NCI-H345 (cell line): ENCODE results near the gene FURIN.
"Not testable (repeated sequence)": the region's sequence is repeated elsewhere in the genome, so short reads cannot be mapped to it uniquely, and the experiment has no call there.

Experiments used
- DNase-seq: peaks from one replicate; lab custom pipeline; 2025; lab: John Stamatoyannopoulos, UW

The FURIN gene

DNA sequence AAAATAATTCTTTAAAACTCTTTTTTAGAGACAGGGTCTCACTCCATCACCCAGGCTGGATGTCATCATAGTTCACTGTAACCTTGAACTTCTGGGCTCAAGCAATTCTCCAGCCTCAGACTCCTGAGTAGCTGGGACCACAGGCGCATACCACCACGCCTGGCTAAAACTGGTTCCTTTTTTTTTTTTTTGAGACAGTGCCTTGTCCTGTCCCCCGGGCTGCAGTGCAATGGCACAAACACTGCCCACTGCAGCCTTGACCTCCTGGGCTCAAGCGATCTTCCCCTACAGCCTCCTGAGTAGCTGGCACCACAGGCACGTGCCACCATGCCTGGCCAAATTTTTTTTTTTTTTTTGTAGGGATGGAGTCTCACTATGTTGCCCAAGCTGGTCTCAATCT, 23.7 kb upstream of the FURIN start:
- DNase-seq: no peak

- DNase-seq: peak; percentile 52
These were observed 23.0 kb upstream of the FURIN start for GRCh38 chr15:90845201-90845949.

GRCh38 chr15:90849424-90849823, 19.0 kb upstream of the FURIN start:
- not testable (repeated sequence) for DNase-seq

DNA sequence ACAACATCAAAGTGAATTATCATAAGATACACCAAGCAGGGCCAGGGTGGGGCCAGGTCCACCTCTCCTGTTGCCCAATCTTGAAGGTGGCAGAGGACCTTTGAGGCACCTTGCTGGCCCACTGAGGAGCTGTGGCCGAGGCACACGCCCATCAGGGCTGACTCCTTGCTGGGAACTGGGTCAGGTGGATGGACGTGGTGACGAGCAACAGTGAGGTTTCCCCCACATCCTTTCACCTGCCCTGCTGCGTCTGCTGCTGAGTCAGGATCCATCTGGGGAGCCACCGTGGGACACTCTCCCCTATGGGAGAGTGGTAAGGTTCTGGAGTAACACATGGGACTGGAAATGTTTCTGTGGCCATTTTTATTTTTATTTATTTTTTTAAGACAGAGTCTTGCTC, 17.3 kb upstream of the FURIN start:
- no peak for DNase-seq

DNA sequence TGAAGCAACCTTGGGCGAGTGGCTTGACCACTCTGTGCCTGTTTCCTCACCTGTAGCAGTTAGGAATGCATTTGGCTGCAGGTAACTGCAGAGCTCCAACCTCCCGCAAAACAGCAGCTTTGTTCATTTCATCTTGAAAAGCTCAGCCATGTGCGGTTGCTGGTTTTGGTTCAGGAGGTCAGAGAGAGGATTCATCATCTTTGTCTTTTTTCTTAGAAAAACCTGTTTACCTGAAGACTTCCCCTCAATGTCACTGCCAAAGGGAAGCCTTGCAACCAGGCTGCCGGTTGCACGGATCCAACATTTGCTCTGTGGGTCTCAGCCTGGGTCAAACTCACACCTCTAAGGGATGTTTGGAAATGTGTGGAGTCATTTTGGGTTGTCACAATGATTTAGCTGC, 16.4 kb upstream of the FURIN start:
- DNase-seq: no peak

GRCh38 chr15:90855139-90855538, 13.2 kb upstream of the FURIN start:
- no peak for DNase-seq

DNA sequence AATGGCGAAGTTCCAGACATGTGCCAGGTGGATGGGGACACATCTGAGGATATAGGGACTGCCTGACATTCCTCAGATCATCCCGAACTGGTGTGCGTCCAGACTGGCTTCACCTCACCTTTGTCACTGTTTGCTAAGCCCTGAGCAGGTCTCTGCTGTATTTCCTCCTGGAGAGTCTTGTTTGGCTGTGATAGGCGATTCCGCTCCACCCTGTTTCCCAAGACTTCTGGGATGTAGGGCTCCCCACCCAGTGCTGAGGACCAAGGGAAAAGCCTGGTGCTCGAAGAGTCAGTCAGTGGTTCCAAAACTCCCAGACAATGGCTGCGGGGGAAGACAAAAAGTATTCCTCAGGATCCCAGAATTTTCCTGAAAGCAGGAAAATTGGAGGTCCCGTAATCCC, 11.1 kb upstream of the FURIN start:
- no peak for DNase-seq

DNA sequence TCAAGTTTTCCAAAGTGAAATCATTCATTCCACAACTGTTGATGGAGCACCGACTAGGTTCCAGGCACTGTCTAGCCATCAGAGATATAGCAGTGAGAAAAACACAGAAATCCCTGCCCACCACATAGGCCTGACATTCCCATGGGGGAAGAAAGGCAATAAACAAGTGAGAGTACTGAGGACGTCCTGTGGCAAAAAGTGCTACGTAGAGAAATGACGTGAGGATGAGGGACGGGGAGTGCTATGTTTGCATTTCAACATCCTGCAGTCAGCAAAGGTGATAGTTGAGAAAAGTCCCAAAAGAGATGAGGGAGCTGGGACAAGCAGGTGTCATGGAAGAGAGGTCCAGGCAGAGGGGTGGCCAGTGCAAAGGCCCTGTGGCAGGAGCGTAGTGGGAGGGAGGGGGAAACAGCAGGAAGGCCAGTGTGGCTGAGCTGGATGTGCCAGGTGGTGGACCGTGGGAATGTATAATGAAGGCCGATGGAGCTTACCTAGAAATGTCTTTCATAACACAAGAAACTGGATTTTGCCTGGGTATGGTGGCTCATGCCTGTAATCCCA, 10.4 kb upstream of the FURIN start:
- DNase-seq: no peak

DNA sequence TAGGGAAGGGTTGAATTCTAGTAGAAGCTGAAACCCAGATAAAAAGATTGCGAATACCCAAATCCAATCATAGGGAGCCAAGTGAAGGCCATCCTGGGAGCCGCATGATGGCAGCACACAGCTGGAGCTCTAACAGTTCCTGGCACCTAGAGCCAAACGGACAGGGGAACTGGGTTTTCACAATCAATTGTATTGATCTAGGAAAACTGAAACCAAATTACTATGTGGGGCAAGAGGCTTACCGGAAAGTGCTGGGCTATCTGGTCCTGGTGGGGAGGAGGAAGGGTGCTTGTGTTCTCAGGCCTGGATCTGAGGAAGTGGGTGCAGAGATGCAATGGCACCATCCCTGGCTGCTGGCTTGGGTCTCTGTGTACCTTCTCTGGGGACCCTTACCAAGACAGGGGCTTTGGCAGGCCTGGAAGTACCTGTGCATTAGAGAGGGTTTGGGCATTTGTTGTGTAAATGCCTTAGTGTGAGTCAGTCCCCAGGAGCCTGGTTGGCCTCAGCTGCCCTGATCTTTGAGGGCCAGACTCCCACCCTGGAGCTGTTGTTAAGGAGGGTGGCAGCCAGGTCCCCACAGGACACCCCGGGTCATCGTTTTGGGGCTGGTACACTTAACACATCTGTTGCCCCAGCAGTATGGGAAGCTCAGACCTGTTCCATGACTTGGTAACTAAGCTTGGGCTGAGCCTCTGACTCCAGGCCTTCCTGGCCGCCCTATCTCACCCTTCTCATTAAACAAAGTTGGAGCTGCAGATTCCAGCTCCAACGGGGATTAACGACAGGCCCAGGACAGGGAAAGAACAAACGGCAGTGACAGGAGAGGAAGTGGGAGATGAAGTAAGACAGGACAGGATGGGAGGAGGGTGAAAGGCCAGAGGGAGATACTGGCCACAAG, 8.9 kb upstream of the FURIN start:
- no peak for DNase-seq

DNA sequence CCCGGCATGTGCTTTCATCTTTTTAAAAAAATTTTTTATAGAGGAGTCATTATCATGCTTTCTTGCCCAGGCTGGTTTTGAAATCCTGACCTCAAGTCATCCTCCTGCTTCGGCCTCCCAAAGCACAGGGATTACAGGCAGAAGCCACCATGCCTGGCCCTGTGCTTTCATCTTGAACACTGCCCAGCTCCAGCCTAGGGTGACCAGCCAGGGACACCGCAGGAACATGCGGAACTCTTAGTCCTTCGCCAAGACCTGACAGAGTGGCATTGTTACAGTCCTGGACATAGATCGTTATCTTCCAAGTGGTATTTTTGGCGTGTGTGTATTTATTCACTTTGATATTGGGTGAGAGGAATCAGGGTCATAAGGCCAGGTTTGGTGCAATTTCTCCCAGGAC, 7.9 kb upstream of the FURIN start:
- no peak for DNase-seq

GRCh38 chr15:90860942-90861675, 7.3 kb upstream of the FURIN start:
- DNase-seq: peak; percentile 83

- no peak for DNase-seq
These were observed 5.9 kb upstream of the FURIN start for GRCh38 chr15:90862487-90862886.

GRCh38 chr15:90862964-90863778, 5.2 kb upstream of the FURIN start:
- no peak for DNase-seq

GRCh38 chr15:90863987-90864386, 4.4 kb upstream of the FURIN start:
- no peak for DNase-seq

DNA sequence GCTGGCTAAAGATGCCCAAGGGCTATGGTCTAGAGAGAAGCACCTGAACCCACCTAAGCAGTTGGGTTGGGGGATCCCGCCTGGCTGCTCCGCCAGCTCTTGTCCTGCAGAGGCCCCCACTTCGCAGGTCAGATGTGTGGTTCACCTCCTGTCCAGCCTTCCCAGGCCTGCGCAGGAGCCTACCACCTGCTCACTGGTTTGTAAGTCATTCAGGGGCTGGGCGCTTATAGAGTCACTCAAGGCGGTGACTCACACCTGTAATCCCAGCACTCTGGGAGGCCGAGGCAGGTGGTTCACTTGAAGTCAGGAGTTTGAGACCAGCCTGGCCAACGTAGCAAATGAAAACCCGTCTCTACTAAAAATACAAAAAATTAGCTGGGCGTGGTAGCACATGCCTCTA, 3.9 kb upstream of the FURIN start:
- no peak for DNase-seq

DNA sequence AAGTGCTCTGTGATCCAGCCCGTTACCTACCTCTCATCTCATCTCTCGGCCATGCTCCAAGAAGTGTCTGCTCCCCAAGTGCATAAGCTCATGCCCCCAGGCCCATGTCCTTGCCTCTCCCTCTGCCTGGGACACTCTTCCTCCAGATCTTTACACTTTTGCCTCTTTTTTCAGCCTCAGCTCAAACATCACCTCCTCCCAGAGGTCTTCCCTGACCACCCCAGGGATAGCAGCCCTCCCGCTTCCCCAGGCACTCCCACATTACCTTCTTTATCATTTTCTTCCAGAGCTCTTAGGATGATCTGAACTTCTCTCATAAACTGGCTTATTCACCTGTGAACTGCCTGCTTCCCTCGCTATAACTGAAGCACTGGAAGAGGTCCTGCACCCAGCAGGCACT, 2.7 kb upstream of the FURIN start:
- no peak for DNase-seq

- peak; percentile 71 for DNase-seq
These were observed 2.1 kb upstream of the FURIN start for GRCh38 chr15:90866161-90866715.

DNA sequence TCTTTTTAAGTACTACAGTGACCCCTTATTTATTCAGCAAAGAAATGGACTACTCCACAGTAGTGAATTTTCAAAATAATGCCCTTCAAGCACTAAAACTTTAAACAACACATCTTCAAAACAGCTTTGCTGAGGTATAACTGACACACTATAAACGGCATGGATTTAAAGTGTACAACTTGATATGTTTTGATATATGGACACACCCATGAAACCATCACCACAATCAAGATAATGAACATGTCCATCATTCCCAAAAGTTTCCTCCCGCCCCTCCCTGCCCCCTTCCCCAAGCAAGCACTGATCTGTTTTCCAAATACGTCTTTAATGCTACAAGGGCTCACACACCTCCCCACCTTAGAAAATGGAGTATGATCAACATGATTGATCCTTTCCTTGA, 1.6 kb upstream of the FURIN start:
- no peak for DNase-seq

- no peak for DNase-seq
These were observed 753 bp downstream of the FURIN start for GRCh38 chr15:90869140-90869541.

DNA sequence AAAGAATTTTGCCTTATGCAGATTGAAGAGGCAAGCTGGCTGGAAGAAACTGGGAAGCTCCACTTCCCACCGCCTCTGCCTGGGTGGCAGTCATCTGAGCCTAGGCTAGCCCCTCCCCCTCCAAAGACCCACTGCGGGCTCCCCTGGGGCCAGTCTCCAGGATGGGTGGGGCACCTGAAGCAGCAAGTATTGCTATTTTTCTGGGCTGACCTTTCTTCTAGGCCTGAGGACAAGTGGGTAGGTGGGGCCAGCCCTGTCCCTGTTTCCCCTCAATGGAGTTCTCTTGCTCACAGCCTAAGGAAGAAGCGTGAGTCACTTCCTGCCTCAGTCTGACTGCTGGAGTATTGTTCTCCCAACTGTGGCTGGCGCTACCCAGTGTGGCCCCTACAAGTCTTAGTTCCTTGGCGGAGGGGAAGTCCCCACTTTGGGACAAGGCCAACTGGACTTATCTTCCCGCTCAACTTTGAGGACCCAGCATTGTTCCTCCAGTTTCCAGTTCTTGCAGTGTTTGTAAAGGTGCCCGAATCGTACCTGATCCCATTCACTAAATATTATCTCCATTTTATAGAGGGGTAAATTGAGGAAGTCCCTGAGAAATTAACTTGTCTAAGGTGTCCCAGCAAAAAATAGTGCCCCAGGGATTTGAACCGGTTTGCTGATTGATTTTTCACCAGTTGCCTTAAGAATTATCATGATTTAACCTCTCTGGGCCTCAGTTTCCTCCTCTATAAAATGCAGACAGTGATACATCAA, 1.4 kb downstream of the FURIN start:
- peak; percentile 29 for DNase-seq
